Measurements from ENCODE around the gene SLC15A3.
"Not testable (repeated sequence)": the region's sequence is repeated elsewhere in the genome, so short reads cannot be mapped to it uniquely, and the experiment has no call there.

Gene SLC15A3

DNA sequence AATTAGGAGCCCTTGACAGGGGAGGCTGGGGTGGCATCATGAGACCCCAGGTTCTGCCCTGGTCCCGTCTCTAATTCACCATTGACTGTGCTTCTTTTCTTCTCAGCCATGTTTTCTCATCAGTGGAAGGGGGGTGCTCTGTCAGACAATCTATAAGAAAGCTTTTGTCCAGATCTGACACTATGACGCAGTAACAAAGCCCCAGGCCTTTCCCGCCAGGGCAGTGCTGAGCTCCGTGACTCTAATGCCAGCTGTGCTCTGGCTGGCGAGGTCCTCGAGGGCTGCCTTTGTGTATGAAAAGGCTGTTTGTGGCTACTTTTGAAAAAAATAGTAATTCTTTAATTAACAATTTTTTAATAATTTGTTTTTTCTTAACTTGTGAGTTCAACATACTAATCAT is 22.8 kb upstream of the SLC15A3 start:
- DNase-seq: no peak

GRCh38 chr11:60974316-60974715 is 22.3 kb upstream of the SLC15A3 start:
- DNase-seq: not testable (repeated sequence)

DNA sequence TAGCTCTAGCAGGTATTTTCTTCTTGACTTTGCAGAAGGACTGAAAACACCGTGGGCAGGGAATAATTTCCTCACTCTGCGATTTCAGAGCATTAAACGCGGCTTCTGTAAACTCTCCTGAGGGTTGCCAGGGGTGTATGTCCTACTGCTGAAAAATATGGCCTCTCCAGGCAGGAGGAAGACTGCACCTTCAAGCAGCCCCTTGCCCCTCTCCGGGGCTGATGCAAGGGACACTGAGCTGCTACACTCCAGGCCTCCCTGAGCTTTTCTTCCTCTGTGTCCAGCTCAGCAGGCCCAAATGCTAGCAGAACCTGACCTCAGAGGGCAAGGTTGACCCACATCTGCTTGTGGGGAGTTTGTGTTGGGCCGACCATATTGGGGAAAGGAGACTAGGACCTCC is 21.7 kb upstream of the SLC15A3 start:
- DNase-seq: no peak

- DNase-seq: no peak
These were observed 20.4 kb upstream of the SLC15A3 start for GRCh38 chr11:60972182-60973030.

GRCh38 chr11:60971520-60971919 is 19.5 kb upstream of the SLC15A3 start, which contains the start of gene CD6:
CD6 (plus strand) TSS chr11:60971680; CDS start chr11:60971866, 186 bp downstream.
- DNase-seq: no peak

DNA sequence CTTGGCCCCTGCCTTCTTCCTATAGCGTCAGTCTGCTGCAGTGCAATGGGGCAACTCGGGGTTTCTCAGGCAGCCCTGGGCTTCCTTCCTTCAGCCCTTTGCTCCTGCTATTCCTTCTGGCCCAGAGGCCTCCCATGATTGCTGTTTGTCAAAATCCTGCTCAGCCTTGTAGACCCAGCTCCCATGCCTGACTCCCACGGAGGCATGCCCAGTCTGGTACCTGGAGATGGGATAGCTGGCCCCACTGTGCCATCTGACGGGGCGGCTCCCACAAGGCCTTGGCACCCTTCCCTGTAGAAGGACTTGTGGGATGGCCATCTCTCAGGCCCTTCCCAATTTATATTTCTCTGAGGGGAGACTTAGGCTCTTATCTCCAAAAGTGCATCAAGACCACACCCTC is 18.9 kb upstream of the SLC15A3 start:
- no peak for DNase-seq

- no peak for DNase-seq
These were observed 18.4 kb upstream of the SLC15A3 start for GRCh38 chr11:60970369-60970774.

DNA sequence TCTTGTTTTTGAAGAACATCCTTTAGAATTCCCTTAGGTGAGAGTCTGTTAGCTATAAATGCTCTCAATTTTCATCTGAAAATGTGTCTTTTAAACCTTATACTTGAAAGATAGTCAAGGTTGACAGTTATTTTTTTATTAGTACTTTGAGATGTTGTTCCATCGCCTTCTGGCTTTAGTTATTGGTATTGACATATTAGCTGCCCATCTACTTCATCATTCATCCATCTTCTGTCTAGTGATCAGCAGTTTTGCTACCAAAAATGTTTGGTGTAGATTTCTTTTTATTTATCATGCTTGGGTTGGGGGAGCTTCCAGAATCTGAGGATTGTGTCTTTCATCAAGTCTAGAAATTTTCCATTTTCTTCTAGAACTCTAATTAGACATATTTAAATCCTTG is 16.2 kb upstream of the SLC15A3 start:
- no peak for DNase-seq

- no peak for DNase-seq
These were observed 14.9 kb upstream of the SLC15A3 start for GRCh38 chr11:60966890-60967289.

- no peak for DNase-seq
These were observed 12.8 kb upstream of the SLC15A3 start for GRCh38 chr11:60964801-60965200.

- DNase-seq: no peak
These were observed 8.4 kb upstream of the SLC15A3 start for GRCh38 chr11:60960405-60960804.

GRCh38 chr11:60959431-60959830 is 7.5 kb upstream of the SLC15A3 start:
- no peak for DNase-seq

GRCh38 chr11:60957188-60957587 is 5.2 kb upstream of the SLC15A3 start:
- DNase-seq: no peak

DNA sequence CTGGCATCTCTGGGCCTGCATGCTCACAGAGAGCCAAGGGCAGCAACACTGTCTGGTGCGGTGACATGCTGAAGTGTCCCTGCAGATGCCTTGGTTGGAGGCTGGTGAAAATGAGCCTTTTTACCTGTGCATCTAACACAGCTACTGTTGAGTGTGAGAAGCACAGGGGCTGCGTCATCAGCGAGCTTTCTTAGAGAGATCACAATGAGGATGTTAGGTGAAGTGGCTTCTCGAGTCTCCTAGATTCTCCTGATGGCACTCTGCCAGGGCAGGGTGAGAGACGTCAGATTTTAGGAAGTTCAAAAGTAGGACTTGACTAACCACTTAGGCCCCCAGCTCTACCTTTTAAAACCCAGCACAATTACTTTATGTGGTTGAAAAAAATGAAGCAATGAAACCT is 3.6 kb upstream of the SLC15A3 start:
- DNase-seq: no peak

- no peak for DNase-seq
These were observed 2.4 kb upstream of the SLC15A3 start for GRCh38 chr11:60954421-60954820.

DNA sequence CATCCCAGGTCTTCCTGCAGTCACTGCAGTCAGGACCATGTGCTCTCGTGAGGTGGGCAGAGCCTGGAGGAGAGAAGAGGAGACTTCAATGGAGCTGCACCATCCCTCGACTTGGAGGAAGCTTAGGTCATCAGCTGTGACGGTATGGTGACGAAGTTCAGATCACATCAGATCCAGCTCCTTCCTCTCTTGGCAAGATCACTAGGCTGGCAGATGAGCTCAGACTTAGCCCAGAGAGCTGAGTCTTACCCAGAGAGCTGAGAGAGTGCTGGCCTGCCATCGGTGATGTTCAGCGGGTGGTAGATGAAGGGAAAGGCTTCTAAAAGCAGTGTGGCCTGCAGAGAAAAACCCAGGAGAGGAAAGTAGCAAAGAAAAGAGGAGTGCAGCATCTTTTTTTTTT is 1.8 kb upstream of the SLC15A3 start:
- no peak for DNase-seq

GRCh38 chr11:60952742-60953170 is 780 bp upstream of the SLC15A3 start:
- no peak for DNase-seq

- DNase-seq: no peak
These were observed 421 bp downstream of the SLC15A3 start for GRCh38 chr11:60951606-60951903.

GRCh38 chr11:60950933-60951605 is 907 bp downstream of the SLC15A3 start:
- no peak for DNase-seq

DNA sequence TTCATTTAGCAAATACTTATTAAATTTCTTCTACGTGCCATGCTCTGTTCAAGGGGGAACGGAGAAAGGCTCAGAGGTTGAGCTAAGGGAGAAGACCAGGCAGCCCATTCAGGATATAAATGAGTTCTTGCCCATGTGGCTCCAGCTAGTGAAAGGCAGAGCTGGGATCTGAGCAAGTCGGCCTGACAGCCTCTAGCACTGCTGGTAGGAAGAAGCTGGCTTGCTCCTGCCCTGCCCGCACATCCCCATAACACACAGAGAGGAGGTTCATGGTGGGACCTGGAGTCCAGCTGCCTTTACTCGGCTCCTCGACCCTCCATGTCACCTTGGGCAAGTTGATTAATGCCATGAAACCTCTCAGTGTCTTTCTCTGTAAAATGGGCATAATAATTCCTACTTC is 2.0 kb downstream of the SLC15A3 start:
- no peak for DNase-seq

- no peak for DNase-seq
These were observed 3.7 kb downstream of the SLC15A3 start for GRCh38 chr11:60948250-60948649.

GRCh38 chr11:60947700-60948099 is 4.3 kb downstream of the SLC15A3 start:
- DNase-seq: no peak

DNA sequence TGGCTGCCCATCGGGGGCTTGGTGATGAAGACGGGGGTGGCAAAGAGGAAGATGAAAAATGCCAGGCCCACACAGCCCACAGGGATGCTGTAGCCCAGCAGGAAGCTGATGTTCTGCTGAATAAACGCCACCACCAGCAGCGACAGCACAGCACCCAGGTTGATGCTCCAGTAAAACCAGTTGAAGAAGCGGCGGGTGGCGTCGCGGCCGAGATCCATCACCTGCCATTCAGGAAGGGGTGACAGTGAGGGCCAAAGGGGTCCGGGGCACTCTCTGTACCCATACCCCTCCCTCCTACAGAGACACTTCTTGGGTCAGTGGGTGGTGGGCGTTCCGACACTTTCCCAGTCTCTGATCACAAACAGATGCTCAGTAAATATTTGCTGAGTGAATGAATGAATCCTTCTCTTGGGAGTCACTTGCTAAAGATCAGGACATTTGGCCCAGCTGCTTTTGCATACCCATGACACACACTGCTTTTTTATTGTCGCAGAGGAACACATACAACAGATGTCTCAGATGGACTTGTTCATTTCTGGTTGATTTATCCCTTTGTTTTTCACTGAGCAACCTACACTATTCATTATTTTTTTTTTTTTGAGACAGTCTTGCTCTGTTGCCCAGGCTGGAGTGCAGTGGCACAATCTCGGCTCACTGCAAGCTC is 5.2 kb downstream of the SLC15A3 start:
- DNase-seq: no peak

GRCh38 chr11:60945295-60945667 is 6.7 kb downstream of the SLC15A3 start:
- no peak for DNase-seq

Data from GOT3 (cell line).